Superior temporal gyrus (tissue), 1 donor: ENCODE data around the gene PCCA.
"Not testable (repeated sequence)": the region's sequence is repeated elsewhere in the genome, so short reads cannot be mapped to it uniquely, and the experiment has no call there.

ENCODE experiments used
- DNase-seq: peaks from one replicate; pipeline ENCODE4 v3.0.0-alpha.2; 2016; ENCODE audit errors: extremely low spot score

PCCA gene, protein sequence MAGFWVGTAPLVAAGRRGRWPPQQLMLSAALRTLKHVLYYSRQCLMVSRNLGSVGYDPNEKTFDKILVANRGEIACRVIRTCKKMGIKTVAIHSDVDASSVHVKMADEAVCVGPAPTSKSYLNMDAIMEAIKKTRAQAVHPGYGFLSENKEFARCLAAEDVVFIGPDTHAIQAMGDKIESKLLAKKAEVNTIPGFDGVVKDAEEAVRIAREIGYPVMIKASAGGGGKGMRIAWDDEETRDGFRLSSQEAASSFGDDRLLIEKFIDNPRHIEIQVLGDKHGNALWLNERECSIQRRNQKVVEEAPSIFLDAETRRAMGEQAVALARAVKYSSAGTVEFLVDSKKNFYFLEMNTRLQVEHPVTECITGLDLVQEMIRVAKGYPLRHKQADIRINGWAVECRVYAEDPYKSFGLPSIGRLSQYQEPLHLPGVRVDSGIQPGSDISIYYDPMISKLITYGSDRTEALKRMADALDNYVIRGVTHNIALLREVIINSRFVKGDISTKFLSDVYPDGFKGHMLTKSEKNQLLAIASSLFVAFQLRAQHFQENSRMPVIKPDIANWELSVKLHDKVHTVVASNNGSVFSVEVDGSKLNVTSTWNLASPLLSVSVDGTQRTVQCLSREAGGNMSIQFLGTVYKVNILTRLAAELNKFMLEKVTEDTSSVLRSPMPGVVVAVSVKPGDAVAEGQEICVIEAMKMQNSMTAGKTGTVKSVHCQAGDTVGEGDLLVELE

DNA sequence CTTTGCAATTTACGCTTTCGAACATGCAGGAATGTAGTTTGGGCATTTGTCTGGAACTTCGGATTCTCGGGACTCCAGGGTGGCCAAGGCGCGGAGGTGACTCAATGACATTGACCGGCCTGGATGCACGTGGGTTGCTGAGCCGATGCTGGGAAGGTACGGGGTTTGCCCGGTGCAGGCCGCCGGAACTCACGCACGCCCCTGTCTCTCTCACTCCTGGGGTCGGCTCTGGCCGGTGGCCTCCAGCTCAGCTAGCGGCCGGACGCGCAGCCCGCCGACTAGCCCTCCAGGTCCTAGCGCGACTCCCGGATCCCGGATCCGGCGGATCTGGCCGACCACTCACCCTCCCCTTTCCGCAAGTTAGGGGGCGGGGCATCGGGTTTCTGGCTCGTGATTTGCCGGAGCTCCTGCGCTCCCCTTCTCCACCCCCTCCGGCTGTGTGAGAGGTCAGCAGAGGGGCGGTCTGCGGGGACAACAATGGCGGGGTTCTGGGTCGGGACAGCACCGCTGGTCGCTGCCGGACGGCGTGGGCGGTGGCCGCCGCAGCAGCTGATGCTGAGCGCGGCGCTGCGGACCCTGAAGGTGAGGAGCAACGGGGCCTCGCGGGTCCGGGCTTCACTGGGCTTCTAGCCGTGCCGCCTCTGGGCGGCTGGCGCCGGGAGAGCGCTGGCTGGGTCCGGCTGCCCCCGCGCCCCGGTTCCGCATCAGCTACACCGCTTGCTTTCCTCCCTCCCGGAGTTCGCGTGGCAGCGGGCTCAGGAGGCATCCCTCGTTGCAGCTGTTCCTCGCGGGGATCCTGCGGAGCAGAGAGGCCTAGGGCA lies at the start of gene PCCA:
PCCA (plus strand) TSS at position 450 of the 821 bp plus-strand sequence; CDS start at position 478, 28 bp downstream.
- DNase-seq: peak; percentile 95

DNA sequence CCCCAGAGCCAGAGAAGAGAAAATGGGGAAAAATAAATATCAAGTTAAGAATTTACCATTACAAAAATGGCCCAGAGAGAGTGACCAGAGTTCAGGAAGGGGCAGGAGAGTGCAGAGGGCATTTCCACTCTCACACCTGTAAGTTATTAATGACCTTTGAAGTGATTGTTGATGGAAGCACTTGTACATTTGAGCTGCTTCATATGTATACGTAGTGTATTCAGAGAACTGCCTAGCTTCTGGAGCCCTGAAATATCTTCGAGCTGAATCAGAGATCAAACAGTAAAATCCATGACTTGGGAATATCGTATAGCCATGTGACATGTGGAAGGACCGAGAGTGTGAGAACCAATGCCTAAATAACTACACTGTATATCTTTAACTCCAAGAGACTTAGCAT lies 49.2 kb upstream of the PCCA start:
- DNase-seq: no peak

DNA sequence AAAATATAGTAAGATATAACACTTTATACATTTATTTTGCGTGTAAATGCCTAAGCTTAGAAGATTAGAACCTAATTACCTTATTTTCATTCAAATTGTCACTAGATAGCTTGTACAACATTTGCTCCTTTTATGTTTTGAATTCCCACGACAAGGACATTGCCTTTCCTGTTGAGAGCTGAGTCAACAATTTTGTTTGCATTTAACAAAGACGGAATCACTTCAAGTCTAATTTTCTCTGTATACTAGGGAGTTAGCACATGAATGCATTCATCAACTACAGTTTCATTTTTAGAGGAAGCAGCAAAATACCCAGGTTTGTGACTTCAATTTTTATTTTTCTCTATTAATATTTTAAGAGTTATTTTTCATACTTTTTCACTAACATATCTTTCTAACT lies 48.7 kb upstream of the PCCA start:
- no peak for DNase-seq

DNA sequence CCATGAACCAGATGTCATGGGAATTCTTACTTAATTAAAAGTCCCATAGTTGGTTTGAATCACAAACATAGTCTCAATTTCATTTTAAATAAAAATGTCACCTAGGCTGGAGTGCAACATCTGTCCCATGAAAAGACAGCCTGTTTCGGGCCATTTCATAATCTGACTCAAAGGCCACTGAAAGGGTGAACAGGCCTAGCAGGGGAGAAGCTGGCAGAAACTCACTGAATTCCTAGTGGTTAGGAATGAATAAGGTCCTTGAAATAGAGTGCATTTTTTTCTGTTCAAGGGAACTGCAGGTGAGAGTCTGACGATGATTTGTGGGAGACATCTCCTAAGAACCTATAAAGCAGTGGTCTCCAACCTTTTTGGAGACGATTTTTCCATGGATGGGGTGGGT lies 44.0 kb upstream of the PCCA start:
- no peak for DNase-seq

DNA sequence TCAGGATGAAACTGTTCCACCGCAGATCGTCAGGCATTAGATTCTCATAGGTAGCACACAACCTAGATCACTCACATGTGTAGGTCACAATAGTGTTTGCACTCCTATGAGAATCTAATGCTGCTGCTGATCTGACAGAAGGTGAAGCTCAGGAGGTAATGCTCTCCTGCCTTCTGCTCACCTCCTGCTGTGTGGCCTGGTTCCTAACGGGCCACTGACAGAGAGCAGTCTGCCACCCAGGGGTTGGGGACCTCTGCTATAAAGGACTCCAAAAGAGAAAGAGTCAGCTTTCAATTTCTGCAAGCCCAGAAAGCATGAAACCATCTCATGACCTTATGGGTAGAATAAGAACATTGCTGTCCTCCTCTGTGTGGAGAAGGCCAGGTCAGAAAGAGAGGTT lies 43.5 kb upstream of the PCCA start:
- no peak for DNase-seq

DNA sequence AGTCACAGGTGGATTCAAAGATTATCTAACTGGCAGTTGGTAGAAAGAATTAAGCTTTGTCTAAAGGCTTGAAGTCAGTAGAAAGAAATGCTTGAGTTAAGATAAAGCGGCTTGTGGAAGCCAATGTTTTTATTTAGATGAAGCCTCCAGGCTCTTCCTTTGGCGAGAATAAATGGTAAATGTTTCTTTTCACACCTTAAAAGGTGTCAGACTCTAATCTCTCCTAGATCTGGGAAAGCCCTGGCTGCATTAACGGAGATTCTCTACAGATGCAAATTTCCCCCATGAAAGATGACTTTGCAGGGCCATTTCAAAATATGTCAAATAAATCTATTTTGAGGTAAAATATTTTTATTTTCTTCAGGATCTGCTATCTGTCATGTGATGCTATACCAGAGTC lies 37.8 kb upstream of the PCCA start:
- no peak for DNase-seq

DNA sequence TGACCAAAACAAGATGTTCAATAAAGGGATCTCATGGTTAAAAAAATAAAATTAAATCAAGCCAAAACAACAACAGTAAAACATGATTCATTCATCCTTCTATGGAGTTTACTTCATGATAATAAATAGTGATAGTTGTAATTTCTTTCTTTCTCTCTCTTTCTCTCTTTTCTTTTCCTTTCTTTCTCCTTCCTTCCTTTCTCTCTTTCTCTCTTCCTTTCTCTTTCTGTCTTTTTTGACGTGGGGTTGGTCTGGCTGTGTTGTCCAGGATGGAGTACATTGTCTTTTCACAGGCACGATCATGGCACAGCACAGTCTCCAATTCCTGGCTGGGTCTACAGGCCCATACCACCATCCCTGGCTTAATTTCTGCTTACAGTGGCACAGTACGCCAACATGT lies 29.1 kb upstream of the PCCA start:
- no peak for DNase-seq

DNA sequence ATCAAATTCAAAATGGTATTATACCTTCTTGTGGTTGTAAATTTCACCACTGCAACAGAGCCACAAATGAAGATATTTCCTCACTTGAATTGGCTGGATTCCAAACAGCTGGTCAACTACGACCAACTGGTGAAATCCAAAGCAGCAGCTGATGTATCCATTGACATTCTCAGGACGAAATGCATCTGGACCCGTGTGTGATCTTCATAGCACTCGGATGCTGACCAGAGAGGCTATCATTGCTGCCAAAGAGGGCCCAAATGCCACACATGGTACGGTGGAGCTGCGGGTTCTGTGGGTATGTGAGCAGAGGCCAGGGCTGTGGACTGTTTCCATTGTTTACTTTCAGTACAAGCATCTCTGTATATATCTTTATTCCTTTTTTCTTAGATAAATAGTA lies 25.6 kb upstream of the PCCA start:
- no peak for DNase-seq

DNA sequence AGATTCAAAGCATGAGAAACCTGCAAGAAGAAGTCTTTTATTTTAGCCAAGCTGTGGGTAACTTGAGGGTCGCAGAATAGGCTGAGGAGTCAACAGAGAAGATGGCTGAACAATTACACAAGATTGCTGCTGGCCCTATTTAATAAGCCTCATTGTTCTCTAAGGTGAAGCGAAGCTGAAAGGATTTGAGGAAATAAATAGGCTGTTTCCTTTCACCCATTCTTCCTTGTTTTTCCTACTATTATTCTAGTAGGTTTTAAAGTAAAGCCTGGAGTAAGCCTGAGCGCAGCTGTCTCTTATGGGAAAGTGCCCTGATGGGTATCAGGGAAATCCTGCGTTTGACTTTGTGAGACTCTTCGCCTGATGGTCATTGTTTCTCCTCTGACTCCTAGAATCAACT lies 25.0 kb upstream of the PCCA start:
- DNase-seq: no peak

DNA sequence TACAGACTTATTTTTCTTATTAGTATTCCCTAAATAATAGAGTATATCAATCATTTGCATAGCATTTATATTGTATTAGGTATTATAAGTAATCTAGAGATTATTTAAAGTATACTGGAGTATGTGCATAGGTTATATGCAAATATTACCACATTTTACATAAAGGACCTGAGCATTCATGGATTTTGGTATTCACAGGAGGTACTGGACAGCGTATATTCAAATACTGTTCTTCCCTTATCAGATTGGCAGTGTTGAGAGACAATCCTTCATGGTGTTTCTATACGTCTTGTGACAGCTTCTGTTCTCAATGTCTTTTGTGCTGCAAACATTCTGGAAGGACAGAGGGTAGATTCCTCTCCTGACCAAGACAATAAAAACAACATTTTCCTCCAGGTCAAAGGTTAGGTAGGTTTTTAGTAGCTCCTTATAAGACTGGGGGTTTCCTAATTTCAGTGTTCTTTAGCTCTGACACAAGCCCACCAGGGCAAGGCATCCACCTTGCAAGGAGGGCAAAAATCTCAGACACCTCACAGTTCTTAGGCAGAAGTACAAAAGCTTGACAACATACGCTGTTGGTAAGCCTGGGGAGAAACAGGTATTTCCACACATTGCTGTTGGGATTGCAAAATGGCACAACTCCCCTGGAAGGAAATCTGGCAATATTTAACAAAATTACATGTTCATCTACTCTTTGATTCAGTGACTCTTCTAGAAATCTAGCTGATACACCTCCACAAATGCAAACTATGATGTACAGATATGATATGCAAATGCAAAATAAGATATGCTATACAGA lies 20.6 kb upstream of the PCCA start:
- no peak for DNase-seq

DNA sequence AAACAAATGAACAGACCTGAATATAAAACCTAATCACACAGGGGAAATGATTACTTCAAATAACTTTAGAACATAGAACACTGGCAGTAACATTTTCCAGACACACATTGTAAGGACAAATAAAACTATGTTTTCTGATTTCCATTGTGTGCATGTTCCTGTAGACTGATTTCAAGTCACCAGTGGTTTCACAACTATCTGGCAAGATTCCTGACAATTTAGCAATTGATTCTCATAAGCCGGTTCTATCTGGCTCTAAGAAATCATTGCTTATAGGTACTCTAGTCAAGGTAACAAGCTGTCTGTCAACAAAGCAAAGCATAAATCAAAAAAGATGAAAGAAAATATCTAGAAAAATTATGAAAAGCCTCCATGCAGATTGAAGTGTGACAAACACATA lies 19.6 kb upstream of the PCCA start:
- no peak for DNase-seq

DNA sequence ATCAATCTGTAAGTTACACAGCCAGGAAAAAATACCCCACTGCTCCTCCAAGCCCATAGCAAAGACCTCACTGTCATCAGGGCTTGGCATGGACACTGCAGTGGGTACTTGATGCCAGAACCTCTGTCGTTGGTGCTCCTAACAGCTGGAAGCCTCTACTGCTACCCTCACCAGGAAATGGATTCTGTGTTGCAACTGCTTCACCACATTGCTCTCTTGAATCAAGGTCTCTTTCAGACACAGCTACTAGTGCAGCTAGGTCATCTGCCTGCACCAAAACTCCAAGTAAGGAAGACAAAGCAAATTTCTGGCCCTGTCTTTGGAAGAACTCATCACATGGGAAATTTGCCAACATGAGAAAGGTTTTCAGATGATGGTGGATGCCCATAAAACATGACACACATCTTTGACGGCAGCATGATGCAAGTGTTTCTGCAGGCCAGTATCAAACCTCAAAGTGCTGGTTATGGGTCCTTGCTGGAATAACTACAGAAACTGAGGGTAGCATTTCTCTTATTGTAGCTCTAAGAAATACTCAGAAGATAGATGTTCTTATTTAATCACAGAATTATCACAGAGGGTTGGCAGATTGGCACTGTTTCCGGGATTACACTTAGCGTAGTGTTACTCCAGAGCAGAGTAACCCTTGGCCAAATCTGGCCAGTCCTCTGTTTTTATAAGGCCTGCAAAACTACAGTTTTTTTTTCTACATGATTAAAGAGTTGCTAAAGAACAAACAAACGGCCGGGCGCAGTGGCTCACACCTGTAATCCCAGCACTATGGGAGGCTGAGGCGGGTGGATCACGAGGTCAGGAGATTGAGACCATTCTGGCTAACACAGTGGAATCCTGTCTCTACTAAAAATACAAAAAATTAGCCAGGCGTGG lies 12.9 kb upstream of the PCCA start:
- no peak for DNase-seq

DNA sequence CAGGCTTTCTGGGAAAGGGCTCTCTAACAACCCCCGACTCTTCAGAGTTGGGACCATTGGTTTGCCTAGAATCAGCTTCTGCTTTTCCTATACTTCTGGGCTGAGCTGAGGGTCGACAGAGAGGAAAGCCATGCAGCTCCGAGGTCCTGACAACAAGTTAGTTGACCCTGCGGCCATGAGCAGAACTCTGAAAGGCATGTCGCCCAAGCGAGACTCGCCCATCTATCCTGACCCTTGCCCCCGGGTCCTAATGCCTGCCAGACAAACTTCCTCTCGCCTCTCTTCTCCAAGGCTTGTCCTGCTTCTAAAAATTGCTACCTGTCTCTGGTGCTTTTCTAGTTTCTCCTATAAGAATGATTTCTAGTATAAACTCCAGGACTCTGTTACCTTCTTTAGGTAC lies 9.9 kb upstream of the PCCA start:
- not testable (repeated sequence) for DNase-seq

DNA sequence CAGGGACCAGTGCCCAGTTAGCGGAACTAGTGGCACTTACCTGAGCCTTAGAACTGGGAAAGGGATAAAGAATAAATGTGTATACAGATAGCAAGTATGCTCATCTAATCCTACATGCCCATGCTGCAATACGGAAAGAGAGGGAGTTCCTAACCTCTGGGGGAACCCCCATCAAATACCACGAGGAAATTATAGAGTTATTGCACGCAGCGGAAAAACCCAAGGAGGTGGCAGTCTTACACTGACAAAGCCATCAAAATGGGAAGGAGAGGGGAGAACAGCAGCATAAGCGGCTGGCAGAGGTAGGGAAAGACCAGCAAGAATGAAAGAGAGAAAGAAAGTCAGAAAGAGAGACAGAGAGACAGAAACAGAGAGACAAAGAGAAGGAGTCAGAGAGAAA lies 5.5 kb upstream of the PCCA start:
- not testable (repeated sequence) for DNase-seq

DNA sequence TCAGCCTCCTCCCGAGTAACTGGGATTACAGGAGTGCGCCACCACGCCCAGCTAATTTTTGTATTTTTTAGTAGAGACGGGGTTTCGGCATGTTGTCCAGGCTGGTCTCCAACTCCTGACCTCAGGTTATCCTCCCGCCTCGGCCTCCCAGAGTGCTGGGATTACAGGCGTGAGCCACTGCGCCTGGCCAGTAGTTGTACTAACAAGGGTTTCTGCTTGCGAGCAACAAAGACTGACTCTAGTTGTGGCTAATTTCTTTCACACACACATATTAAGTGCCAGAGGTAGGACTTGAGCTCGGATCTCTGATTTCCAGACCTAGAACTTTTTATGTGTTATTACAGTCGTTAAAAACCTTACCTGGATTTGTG lies 635 bp upstream of the PCCA start:
- no peak for DNase-seq

DNA sequence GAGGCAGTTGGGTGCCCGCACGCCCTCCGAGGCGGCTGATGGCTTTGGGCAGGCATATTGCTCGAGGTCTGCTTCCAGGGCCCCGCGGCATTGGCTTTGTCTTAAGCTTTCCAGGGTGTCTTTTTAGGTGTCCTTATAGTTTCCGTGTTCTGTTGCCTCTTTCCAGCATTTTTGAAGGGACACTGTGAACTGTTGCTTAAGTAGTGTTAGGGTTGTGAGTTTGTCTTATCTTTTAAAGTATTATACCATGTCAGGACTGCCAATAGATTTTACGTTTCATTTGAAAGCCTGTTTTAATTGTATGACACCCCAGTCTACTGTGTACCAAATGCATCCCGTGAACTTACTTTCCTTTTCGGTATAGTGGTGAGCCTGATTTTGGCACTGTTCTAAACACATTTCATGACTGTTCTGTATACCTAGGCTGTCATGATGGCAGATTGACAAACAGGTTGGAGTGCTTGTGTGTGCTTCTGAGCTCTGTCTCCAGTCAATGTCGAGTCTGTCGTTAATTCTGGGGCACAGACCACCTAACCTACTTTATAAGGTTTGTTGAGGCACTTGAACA lies 656 bp downstream of the PCCA start:
- peak; percentile 36 for DNase-seq

DNA sequence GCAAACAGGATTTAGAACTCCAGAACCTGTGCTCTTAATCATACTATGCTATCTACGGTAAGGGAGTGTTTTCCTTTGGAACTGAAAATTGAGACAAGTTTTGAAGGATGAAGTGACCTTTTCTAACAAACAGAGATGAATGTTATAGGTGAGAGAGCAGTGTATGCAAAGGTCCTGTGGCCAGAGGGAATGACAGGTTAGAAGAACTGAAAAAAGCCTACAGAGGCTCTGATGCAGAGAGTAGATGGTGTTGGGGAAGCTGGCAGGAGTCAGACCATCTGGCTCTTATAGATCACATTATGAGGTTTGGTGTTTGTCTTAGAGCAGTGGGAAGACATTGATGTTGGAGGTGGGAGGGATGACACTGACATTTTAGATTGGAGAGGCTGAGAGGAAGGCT lies 2.0 kb downstream of the PCCA start:
- no peak for DNase-seq

DNA sequence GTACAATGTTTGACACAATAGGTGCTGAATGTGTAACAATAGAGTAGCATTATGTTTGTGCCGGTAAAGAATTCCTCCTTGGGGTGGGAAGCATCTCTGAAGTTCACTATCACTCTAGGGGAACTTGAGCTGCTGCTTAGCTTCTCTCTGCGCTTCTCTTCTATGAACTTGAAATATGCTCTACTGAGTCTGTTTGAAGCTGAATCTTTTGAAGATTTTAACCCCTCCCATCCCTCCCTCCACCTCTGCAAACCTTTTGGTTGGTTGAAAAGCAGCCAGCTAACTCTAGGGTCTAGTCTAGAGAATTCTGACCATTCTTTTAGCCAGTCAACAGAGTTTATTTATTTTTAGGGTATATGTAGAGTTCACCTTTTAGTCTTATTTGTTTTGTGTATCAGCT lies 2.5 kb downstream of the PCCA start:
- DNase-seq: no peak

DNA sequence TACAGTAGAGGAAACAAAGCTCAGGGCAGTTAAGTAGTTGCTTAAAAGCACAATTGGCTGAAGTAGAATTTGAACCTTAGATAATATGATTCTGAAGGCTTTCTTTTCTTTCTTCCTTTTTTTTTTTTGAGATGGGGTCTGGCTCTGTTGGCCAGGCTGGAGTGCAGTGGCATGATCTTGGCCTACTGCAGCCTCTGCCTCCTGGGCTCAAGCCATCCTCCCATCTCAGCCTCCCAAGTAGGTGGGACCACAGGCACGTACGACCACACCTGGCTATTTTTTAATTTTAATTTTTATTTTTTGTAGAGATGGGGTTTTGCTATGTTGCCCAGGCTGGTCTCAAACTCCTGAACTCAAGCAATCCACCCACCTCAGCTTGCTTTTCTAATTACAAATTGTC lies 3.4 kb downstream of the PCCA start:
- DNase-seq: not testable (repeated sequence)

DNA sequence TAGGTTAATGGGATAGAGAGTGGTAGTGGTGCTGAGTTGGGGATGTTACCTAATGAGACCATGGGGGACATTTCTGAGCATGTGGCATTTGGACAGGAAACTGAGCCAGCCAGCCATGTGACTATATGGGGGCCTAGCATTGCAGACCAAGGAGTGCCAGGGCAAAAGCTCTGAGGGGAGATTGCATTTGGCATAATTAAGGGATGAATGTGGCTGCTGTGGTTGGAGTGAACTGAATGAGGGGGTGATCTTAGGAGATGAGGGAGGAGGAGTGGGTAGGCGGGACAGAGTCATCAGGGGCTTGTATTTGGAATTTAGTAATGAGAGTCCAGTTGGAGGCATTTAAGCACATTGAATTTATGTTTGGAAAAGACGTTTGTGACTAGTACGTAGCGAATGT lies 6.6 kb downstream of the PCCA start:
- no peak for DNase-seq
